Liver (tissue), 9 donors: ENCODE data around the gene HEPACAM. TPM values are rescaled to one million over a fixed set of nuclear protein-coding genes. Genes with fewer than 3 reads are reported as not detected.

Experiments
- DNase-seq: peaks from one replicate; pipeline ENCODE4 v3.0.0-alpha.2; 2017; ENCODE audit warnings: low spot score
- H3K27ac ChIP-seq, 2 donors: one replicate each; pipeline ENCODE4 v1.7.0; 2013; ENCODE audit warnings: inconsistent platforms in 2 of 2, low read length in 2 of 2, control low read depth in 1 of 2, low read depth in 1 of 2, mild to moderate bottlenecking in 1 of 2
- H3K27me3 ChIP-seq, 4 donors: one replicate each; pipeline versions ENCODE4 v1.6.1 to v1.7.0; 2013; ENCODE audit warnings: low read length in 3 of 4, inconsistent platforms in 1 of 4, mild to moderate bottlenecking in 1 of 4, moderate library complexity in 1 of 4; ENCODE audit not compliant: control insufficient read depth in 4 of 4, insufficient read depth in 4 of 4
- H3K36me3 ChIP-seq, 4 donors: one replicate each; pipeline versions ENCODE4 v1.6.1 to v1.7.0; 2013; ENCODE audit warnings: low read length in 3 of 4, mild to moderate bottlenecking in 3 of 4, low read depth in 1 of 4, moderate library complexity in 1 of 4; ENCODE audit not compliant: control insufficient read depth in 4 of 4, insufficient read depth in 3 of 4
- H3K4me1 ChIP-seq, 4 donors: one replicate each; pipeline versions ENCODE4 v1.6.1 to v1.7.0; 2013; ENCODE audit warnings: low read length in 3 of 4, mild to moderate bottlenecking in 3 of 4, moderate library complexity in 1 of 4; ENCODE audit not compliant: control insufficient read depth in 4 of 4, insufficient read depth in 4 of 4
- H3K4me3 ChIP-seq, 3 donors: one replicate each; pipeline versions ENCODE4 v1.6.1 to v1.7.0; 2013; ENCODE audit warnings: low read length in 3 of 3, control low read depth in 1 of 3, low read depth in 1 of 3, mild to moderate bottlenecking in 1 of 3
- H3K9ac ChIP-seq, 2 donors: one replicate each; pipeline ENCODE4 v1.7.0; 2013; ENCODE audit warnings: low read length in 2 of 2, mild to moderate bottlenecking in 2 of 2, moderate library complexity in 2 of 2, control low read depth in 1 of 2, low read depth in 1 of 2
- H3K9me3 ChIP-seq, 4 donors: one replicate each; pipeline versions ENCODE4 v1.6.1 to v1.7.0; 2013; ENCODE audit warnings: low read length in 3 of 4; ENCODE audit not compliant: control insufficient read depth in 4 of 4
- EGR1 ChIP-seq, 2 donors: IDR thresholded peaks; 2 replicates each; pipeline ENCODE4 v1.6.1; 2016 to 2018; ENCODE audit warnings: antibody characterized with exemption in 2 of 2, low read depth in 2 of 2
- FOXA1 ChIP-seq: IDR thresholded peaks from 2 replicates; pipeline ENCODE4 v1.6.1; 2016; ENCODE audit warnings: antibody characterized with exemption
- FOXA2 ChIP-seq: IDR thresholded peaks from 2 replicates; pipeline ENCODE4 v1.6.1; 2016; ENCODE audit warnings: antibody characterized with exemption
- GABPA ChIP-seq, 2 donors: IDR thresholded peaks in 1 of 2; conservative IDR thresholded peaks in 1 of 2; 2 replicates each; pipeline ENCODE4 v1.6.1; 2016; ENCODE audit warnings: antibody characterized with exemption in 2 of 2, mild to moderate bottlenecking in 1 of 2, moderate library complexity in 1 of 2
- HNF4A ChIP-seq, 2 donors: conservative IDR thresholded peaks; 2 replicates each; pipeline ENCODE4 v1.6.1; 2016; ENCODE audit warnings: antibody characterized with exemption in 2 of 2, mild to moderate bottlenecking in 2 of 2
- HNF4G ChIP-seq: IDR thresholded peaks from 2 replicates; pipeline ENCODE4 v1.6.1; 2016; ENCODE audit warnings: antibody characterized with exemption
- JUND ChIP-seq, 2 donors: IDR thresholded peaks; 2 replicates each; pipeline ENCODE4 v1.6.1; 2016; ENCODE audit warnings: antibody characterized with exemption in 2 of 2
- NR2F2 ChIP-seq: IDR thresholded peaks from 2 replicates; pipeline ENCODE4 v1.6.1; 2016; ENCODE audit warnings: antibody characterized with exemption
- RAD21 ChIP-seq, 2 donors: IDR thresholded peaks; 2 replicates each; pipeline ENCODE4 v1.6.1; 2016; ENCODE audit warnings: antibody characterized with exemption in 2 of 2, mild to moderate bottlenecking in 2 of 2
- RXRA ChIP-seq, 2 donors: IDR thresholded peaks; 2 replicates each; pipeline ENCODE4 v1.6.1; 2017 to 2018; ENCODE audit warnings: antibody characterized with exemption in 2 of 2, mild to moderate bottlenecking in 1 of 2
- WGBS: extraction: QIAGEN DNeasy Blood & Tissue Kit; methylation state at CpG from one replicate; pipeline ENCODE4 v1.1.7; 2013; 5-methylcytosine and 5-hydroxymethylcytosine counted together
- polyA plus RNA-seq, 2 donors: library from polyadenylated mRNA; stranded (reverse) in 1 of 2; unstranded in 1 of 2; fragments of 200-250 nt in 1 of 2; fragments of >200 nt in 1 of 2; fragmentation: Nextera tagmentation in 1 of 2; extraction: Ambion mirVana in 1 of 2; gene quantifications; one replicate each; pipeline versions ENCODE4 v1.2.1 to v1.2.3, GENCODE V29; 2013 to 2015
- total RNA-seq, 2 donors: library from RNA; depleted of rRNA; stranded (reverse); fragments of >200 nt; gene quantifications; one replicate each; pipeline ENCODE4 v1.2.3, GENCODE V29; 2014
- TF ChIP-seq, protein P1 (sequence below): IDR thresholded peaks from 2 replicates; pipeline ENCODE4 v1.6.1; 2016; ENCODE audit warnings: antibody characterized with exemption
- TF ChIP-seq, protein P2 (sequence below): IDR thresholded peaks from 2 replicates; pipeline ENCODE4 v1.6.1; 2016; ENCODE audit warnings: antibody characterized with exemption, mild to moderate bottlenecking
- TF ChIP-seq, protein P3 (sequence below): IDR thresholded peaks from 2 replicates; pipeline ENCODE4 v1.6.1; 2016; ENCODE audit warnings: antibody characterized with exemption
- TF ChIP-seq, protein P4 (sequence below): IDR thresholded peaks from 2 replicates; pipeline ENCODE4 v1.6.1; 2016; ENCODE audit warnings: antibody characterized with exemption
- donor health status: healthy.
- donor health status: healthy.
- donor health status: healthy.
- donor health status: healthy.
- donor health status: healthy.

HEPACAM gene
- total and polyA plus RNA-seq, 4 donors = 0.79 to 7.1 (median 3.3) TPM; not detected in 1

DNA sequence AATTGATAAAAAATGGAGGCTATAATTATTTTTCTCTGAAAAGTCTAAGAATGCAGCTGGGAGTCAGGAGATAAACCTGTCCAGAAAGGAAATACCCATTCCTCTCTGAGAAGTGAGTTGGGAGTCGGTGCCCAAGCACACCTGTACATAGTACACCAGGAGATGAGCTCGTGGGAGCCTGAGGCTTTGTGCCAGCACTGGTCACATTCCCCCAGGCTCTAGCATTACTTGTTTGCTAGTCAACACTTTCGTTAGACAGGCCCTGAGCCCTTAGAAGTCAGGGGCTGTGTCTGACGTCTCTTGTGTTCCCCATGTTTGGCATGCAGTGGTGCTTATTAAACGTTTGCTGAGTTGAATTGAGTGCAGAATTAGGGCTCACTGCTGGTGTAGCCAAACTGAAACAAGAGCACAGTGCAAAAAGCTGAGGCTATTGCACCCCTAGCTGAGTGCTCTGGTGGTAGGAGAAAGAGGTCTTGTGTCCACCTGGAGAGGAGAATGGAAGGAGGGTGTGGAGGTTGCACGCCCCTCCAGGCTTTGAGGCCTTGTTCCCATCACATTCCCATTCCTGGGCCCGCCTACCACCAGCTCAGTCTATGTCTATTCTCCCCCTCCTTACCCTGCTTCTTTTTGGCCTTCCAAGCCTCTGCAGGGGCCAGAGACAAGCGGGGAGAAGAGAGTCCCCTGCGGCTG lies 45.0 kb downstream of the HEPACAM start:
- Histone ChIP-seq H3K27ac (no peak overlapping the region), H3K4me1 (peaks cover 0 to 6% (median 1%) of the 10 kb centered on the region in 4 donors)

DNA sequence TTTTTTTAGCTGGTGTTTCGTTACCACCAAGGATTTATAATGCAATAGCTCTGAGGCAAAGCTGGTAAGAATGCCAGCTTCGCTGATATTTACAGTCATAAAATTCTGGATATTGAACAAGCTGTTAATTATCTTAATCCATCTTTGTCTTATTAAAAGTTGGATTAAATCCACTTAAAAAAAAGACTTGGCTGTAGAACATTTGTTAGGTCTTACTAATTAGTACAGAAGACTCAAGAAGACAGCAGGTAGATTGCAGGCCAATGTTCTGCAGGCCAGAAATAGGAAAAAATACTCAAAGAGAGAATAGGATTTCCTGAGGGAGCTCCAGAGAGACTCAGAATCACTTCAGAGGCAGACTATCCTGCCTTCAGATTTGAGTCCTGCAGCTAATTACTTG lies 45.7 kb downstream of the HEPACAM start:
- H3K27me3 ChIP-seq = no peaks in the 10 kb centered on the region
- H3K4me1 ChIP-seq = peaks cover 0 to 6% (median 1%) of the 10 kb centered on the region in 4 donors
- H3K9me3 ChIP-seq = no peaks in the 10 kb centered on the region
- DNase-seq = no peak
- TF ChIP-seq JUND (IDR thresholded peaks at IDR 0.05) (no peak), RAD21 (IDR thresholded peaks at IDR 0.05) (no peak), FOXA2 (no peak), HNF4G (no peak), RXRA (IDR thresholded peaks at IDR 0.05) (no peak), HNF4A (conservative IDR thresholded peaks at IDR 0.05) (no peak), EGR1 (IDR thresholded peaks at IDR 0.05; ENCODE audit: low read depth in 2 of 2) (no peak)
- TF ChIP-seq, protein P1, sequence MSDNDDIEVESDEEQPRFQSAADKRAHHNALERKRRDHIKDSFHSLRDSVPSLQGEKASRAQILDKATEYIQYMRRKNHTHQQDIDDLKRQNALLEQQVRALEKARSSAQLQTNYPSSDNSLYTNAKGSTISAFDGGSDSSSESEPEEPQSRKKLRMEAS = no peak
- TF ChIP-seq, protein P2, sequence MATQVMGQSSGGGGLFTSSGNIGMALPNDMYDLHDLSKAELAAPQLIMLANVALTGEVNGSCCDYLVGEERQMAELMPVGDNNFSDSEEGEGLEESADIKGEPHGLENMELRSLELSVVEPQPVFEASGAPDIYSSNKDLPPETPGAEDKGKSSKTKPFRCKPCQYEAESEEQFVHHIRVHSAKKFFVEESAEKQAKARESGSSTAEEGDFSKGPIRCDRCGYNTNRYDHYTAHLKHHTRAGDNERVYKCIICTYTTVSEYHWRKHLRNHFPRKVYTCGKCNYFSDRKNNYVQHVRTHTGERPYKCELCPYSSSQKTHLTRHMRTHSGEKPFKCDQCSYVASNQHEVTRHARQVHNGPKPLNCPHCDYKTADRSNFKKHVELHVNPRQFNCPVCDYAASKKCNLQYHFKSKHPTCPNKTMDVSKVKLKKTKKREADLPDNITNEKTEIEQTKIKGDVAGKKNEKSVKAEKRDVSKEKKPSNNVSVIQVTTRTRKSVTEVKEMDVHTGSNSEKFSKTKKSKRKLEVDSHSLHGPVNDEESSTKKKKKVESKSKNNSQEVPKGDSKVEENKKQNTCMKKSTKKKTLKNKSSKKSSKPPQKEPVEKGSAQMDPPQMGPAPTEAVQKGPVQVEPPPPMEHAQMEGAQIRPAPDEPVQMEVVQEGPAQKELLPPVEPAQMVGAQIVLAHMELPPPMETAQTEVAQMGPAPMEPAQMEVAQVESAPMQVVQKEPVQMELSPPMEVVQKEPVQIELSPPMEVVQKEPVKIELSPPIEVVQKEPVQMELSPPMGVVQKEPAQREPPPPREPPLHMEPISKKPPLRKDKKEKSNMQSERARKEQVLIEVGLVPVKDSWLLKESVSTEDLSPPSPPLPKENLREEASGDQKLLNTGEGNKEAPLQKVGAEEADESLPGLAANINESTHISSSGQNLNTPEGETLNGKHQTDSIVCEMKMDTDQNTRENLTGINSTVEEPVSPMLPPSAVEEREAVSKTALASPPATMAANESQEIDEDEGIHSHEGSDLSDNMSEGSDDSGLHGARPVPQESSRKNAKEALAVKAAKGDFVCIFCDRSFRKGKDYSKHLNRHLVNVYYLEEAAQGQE = no peak
- TF ChIP-seq, protein P3, sequence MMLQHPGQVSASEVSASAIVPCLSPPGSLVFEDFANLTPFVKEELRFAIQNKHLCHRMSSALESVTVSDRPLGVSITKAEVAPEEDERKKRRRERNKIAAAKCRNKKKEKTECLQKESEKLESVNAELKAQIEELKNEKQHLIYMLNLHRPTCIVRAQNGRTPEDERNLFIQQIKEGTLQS = no peak
- no peak overlapping the region for H3K9ac ChIP-seq
- no peak overlapping the region for H3K4me3 ChIP-seq
- 93% methylated on average over 2 of the region's 2 CpGs for WGBS
- no peak overlapping the region for H3K27ac ChIP-seq
- H3K36me3 ChIP-seq = no peaks in the 10 kb centered on the region

More for the DNA sequence above, 45.0 kb downstream of the HEPACAM start:
- Histone ChIP-seq H3K27me3 (no peaks in the 10 kb centered on the region), H3K9me3 (no peaks in the 10 kb centered on the region), H3K4me3 (no peak overlapping the region), H3K9ac (no peak overlapping the region), H3K36me3 (no peaks in the 10 kb centered on the region)
- DNase-seq = no peak
- TF ChIP-seq, protein P2 = no peak
- TF ChIP-seq FOXA2 (no peak), FOXA1 (no peak), NR2F2 (no peak), GABPA (IDR thresholded peaks at IDR 0.05 in 1 of 2, conservative IDR thresholded peaks at IDR 0.05 in 1 of 2) (no peak), RXRA (IDR thresholded peaks at IDR 0.05) (no peak), JUND (IDR thresholded peaks at IDR 0.05) (no peak), RAD21 (IDR thresholded peaks at IDR 0.05) (no peak), EGR1 (IDR thresholded peaks at IDR 0.05; ENCODE audit: low read depth in 2 of 2) (no peak)
- TF ChIP-seq, protein P4, sequence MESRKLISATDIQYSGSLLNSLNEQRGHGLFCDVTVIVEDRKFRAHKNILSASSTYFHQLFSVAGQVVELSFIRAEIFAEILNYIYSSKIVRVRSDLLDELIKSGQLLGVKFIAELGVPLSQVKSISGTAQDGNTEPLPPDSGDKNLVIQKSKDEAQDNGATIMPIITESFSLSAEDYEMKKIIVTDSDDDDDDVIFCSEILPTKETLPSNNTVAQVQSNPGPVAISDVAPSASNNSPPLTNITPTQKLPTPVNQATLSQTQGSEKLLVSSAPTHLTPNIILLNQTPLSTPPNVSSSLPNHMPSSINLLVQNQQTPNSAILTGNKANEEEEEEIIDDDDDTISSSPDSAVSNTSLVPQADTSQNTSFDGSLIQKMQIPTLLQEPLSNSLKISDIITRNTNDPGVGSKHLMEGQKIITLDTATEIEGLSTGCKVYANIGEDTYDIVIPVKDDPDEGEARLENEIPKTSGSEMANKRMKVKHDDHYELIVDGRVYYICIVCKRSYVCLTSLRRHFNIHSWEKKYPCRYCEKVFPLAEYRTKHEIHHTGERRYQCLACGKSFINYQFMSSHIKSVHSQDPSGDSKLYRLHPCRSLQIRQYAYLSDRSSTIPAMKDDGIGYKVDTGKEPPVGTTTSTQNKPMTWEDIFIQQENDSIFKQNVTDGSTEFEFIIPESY = no peak
- TF ChIP-seq, protein P1 = no peak
- WGBS = 78% methylated on average over 9 of the region's 9 CpGs
